Bone marrow (tissue), 2 donors: ENCODE data around the gene SMARCB1.

ENCODE experiments used
- DNase-seq, 2 donors: peaks; one replicate each; lab custom pipeline; 2025; lab: John Stamatoyannopoulos, UW

Gene SMARCB1

DNA sequence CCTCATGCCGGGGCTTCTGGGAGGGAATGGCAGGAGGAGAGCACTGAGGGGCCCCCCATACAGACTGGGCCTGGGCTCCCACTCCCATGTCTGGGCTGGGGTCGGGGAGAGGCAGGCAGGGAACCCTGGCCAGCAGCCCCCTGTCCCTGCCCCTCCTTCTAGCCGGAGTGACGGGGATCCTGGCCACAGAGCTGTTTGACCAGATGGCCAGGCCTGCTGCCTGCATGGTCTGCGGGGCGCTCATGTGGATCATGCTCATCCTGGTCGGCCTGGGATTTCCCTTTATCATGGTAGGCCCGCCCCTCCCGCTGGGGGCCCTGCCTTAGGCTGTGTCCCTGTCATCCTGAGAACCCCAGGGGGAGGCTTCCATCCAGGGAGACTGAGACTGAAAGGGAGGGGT is 97.4 kb downstream of the SMARCB1 start:
- no peak for DNase-seq
